GM12873 (cell line): ENCODE results near the gene SLC43A1.

Source experiments
- TF ChIP-seq, protein P1 (sequence below): IDR thresholded peaks from 2 replicates; pipeline ENCODE4 v1.5.1; 2012; ENCODE audit warnings: low read depth, mild to moderate bottlenecking, moderate library complexity, low read length, control low read depth; ENCODE audit not compliant: insufficient read depth; ENCODE audit errors: missing control alignments

Gene SLC43A1

DNA sequence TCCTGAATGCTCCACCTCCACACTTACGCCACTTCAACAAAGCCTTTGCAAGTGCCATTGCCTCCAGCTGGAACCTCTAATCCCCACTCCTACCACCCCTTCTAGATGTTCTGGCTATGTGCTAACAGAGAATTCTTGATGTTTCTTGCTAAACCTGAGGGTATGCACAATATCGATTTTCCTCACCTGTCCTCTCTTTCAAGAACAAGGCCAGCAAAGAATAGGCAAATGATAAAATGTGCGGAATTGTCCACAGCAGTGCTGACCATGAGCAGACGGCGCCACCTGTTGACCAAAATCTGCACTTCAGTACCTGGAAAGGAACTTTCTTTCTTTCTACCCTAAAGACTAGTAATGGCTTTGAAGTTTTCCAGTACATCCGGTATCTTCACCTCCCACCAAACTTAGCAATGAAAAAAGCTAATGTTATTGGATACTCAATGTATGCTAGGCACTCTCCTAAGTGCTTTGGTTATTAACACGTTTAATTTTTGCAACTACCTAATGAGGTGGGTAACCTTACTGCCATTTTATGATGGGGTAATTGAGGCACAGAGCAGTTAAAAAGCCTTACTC lies 11.6 kb upstream of the SLC43A1 start:
- TF ChIP-seq, protein P1, sequence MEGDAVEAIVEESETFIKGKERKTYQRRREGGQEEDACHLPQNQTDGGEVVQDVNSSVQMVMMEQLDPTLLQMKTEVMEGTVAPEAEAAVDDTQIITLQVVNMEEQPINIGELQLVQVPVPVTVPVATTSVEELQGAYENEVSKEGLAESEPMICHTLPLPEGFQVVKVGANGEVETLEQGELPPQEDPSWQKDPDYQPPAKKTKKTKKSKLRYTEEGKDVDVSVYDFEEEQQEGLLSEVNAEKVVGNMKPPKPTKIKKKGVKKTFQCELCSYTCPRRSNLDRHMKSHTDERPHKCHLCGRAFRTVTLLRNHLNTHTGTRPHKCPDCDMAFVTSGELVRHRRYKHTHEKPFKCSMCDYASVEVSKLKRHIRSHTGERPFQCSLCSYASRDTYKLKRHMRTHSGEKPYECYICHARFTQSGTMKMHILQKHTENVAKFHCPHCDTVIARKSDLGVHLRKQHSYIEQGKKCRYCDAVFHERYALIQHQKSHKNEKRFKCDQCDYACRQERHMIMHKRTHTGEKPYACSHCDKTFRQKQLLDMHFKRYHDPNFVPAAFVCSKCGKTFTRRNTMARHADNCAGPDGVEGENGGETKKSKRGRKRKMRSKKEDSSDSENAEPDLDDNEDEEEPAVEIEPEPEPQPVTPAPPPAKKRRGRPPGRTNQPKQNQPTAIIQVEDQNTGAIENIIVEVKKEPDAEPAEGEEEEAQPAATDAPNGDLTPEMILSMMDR, result peak; percentile 91

DNA sequence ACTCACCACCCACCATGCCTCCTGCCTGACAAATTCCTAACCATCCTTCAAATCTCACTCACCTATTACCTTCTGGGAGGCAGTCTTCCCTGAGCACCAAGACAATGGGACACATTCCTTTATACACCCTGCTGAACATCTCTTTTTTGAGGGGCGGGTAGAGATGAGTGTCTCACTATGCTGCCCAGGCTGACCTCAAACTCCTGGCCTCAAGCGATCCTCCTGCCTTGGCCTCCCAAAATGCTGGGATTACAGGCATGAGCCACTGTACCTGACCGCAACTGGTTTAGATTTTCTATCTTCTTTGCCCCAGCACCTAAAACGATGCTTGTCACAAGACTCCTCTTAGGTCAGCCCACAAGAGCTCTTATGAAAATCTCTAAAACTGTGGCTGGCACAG lies 7.9 kb upstream of the SLC43A1 start:
- TF ChIP-seq, protein P1, result no peak

DNA sequence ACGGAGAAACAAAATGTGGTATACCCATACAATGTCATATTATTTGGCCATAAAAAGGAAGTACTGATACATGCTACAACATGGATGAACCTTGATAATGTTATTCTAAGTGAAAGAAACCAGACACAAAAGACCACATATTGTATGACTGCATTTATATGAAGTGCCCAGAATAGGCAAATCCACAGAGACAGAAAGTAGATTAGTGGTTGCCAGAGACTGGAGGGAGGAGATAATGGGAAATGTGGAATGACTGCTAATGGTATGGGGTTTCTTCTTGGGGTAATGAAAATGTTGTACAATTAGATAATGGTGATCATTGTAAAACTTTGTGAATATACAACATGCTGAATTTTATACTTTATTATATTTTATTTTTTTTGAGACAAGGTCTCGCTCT lies 5.6 kb upstream of the SLC43A1 start:
- TF ChIP-seq, protein P1, result no peak

DNA sequence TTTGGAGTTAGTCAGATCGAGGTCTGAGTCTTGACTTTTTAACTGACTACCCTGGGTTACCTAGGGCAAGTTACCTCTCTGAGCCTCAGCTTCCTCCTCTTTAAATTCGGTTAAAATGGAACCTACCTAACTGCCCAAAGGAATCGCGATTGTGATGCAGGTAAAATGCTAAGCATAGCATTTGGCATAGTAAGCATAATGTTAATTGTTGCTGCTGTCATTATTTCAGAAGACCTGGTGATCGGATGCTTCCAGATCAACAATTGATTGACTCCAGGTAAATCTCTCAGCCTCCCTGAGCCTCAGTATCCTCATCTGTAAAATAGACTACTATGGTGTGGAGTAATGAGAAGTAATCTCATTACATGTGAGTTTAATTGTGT lies 550 bp upstream of the SLC43A1 start:
- TF ChIP-seq, protein P1, result no peak

DNA sequence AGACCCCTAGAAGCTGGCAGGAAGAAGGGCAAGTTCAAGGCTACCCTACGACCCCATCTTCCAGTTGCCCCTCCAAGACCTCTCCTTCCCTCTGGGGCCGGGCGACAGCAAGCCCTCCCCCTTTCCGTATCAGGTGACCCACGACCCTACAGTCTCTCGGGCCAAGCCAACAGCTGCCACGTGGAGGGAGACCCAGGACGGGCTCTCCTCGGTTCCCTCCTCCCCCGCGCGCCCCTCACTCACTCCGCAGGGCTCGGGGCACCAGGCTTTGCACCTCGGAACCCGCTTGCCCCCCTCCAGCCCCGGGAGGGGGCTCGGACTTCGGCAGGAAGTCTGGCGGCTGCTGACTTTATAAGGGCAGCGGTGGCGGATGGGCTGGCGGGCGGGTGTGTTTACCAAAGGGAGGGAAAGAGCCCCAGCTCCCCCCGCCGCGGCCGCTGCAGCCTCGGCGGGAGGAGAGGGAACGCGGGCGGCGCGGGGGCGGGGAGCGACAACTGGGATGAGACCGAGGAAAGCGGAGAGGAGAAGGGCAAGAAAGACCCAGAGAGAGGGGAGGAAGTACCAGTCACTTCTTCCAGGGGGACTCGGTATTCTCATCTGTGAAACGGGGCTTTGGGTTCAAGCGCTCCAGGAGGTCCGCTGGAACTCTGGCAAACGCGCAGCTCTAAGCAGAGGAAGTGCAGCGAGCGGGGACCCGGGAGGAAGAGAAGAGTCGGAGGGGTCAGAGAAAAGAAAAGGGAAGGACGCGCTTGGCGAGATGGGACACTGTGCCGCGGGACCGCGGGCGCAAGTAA lies 767 bp downstream of the SLC43A1 start:
- TF ChIP-seq, protein P1, result no peak

DNA sequence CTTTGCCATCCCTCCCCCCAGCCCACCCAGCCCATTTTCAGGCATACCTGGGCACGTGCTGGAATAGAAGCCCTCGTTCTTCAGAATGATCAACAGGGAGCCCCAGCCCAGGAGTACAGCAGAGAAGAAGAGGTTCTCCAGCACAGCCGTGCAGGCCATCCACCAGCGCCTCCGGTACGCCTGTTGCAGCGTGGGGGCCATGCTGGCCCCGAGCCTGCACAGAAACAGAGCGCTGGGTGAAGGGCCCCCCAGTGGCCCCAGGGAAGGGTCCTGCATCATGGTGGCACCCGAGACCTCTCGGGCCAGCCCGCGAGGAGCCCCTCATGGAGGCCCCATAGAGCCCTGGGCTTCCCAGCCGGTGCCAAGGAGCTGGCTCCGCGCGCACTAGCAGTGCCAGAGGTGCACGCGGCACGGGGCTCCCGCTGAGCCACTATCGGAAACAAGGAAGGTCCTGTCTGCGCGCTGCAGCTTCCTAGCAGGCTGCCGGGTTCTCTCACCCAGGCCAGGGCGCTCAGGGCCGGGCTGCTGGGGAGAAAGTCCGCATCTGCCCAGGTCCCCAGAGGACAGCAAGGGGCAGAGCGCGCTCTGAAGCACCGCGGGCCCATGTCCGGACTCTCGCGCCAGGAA lies 1.5 kb downstream of the SLC43A1 start:
- TF ChIP-seq, protein P1, result no peak

DNA sequence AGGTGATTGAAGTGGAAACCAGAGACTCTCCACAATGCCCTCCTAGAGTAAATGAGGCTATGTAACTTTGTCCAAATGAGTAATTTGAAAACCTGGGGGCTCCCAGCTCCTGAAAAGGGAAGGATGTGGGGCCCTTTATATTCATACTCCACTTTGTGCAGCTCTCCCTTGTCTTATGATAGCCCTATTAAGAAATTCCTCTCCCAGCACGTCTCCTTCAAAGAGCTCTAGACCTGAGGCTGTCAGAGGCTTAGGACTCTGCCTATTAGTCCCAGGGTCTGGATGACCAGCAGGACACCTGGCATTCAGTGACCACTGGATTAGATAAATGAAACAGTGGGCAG lies 2.1 kb downstream of the SLC43A1 start:
- TF ChIP-seq, protein P1, result no peak
